Cortex of kidney (tissue), 1 donor: Measurements from ENCODE around the gene HSD17B10.
"Not testable (repeated sequence)": the region's sequence is repeated elsewhere in the genome, so short reads cannot be mapped to it uniquely, and the experiment has no call there.

ENCODE experiments used
- DNase-seq: peaks from one replicate; lab custom pipeline; 2025; lab: John Stamatoyannopoulos, UW

The HSD17B10 gene

GRCh38 chrX:53433651-53434639 is at the start of gene HSD17B10:
HSD17B10 (minus strand) TSS chrX:53434370; CDS start chrX:53434345, 25 bp downstream.
- peak; percentile 2 for DNase-seq

GRCh38 chrX:53483416-53483815 is 49.2 kb upstream of the HSD17B10 start:
- DNase-seq, result no peak

DNA sequence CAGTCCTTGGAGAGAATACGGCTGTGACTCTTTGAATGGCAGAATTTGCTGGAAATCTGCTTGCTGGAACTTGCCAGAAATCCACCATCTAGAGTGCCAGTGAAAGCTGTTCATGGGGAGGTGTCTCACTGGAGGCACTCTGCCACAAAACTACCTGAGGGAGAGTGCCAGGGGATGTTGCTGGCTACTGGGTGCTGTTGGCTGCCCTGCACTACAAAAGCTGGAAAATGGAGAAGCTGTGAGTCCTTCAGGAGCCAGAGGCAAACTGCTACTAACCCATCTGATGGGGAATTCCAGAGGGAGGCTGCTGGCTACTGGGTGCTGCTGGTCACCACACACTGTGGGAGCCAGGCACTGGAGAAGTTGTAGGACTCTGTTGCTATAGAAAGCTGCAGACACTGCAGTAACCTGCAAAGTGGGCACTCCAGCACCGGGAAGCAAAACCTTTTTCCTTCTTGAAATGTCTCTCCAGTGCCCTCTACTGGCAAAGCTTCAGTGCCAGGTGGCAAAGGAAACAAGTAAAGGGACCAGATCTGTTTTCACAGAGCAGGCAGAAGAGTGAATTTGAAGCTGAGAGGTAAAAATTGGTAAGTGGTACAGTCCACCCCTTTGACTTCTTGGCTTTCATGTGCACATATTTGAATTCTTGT is 47.8 kb upstream of the HSD17B10 start:
- DNase-seq, result no peak

GRCh38 chrX:53481093-53481492 is 46.9 kb upstream of the HSD17B10 start:
- no peak for DNase-seq

DNA sequence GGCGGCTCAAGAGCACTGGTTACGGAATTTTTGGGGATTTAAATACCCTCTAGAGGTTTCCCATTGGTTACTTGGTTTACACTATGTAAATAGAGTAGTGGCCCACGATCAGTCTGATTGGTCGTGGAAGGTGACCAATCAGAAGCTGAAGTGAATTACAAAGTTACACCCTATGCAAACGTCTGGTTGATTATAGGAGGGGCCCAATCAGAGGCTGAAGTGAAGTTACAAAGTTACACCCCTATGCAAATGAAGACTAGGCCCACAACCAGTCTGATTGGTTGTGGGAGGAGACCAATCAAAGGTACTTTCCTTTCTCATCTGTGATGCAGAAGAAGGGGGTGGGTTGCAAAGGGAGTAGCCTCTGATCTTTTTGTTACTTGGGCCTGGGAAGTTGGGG is 45.1 kb upstream of the HSD17B10 start:
- no peak for DNase-seq

- DNase-seq, result no peak
These were observed 42.2 kb upstream of the HSD17B10 start for GRCh38 chrX:53476371-53476770.

DNA sequence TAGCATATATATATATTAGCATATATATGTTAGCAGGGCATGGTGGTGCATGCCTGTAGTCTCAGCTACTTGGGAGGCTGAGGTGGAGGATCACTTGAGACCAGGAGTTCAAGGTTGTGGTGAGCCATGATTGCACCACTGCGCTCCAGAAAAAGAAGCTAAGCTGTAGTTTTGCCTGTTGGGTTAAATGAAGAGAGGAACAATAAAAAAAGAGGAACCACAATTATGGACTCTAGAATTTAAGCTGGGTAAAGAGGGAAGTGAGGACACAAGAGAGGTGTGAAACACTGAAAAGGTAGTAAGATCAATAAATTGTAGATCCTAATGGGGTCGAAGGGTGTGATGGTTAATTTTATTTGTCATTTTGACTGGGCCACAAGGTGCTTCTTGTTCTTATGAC is 40.5 kb upstream of the HSD17B10 start:
- no peak for DNase-seq

DNA sequence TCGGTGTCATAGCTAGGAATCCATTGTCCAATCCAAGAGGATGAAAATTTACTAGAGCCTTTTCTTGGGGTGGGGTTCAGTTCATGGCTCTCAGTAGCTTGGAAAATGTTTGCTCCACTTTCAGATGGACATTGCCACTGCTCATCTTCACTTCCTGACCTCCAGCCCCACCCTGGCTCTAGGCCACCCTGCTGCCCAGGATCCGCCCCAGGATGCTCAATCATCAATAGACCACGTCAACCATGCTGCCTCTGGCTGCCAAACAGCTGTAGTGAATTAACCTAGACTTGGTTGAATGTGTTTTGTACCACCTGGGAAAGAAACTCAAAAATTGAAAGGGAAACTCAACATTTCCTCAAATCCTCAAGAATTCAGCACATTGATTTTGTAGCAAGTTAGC is 37.2 kb upstream of the HSD17B10 start:
- DNase-seq, result no peak

GRCh38 chrX:53468659-53469058 is 34.5 kb upstream of the HSD17B10 start:
- DNase-seq, result not testable (repeated sequence)

GRCh38 chrX:53458082-53458481 is 23.9 kb upstream of the HSD17B10 start:
- no peak for DNase-seq

DNA sequence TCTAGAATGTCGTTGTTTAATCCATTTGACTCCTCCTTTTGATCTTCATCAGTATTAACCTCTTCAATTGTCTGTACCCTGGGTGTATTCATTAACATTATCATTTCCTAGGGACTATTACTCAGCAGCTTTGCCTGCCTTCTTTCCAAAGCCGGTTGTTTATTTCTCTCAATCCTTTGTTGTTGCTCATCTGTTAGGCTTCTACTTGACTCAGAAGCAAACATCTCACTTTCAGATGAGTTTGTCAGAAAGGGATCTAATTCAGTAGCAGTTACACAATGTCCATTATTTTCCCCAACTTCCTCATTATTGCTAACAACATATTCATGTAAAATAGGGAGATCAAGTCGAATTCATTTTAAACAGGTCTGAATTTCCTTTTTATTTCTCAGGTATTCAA is 22.1 kb upstream of the HSD17B10 start:
- no peak for DNase-seq

GRCh38 chrX:53452812-53453211 is 18.6 kb upstream of the HSD17B10 start:
- DNase-seq, result no peak

GRCh38 chrX:53449632-53450031 is 15.5 kb upstream of the HSD17B10 start:
- no peak for DNase-seq

- DNase-seq, result no peak
These were observed 13.3 kb upstream of the HSD17B10 start for GRCh38 chrX:53447441-53447840.

DNA sequence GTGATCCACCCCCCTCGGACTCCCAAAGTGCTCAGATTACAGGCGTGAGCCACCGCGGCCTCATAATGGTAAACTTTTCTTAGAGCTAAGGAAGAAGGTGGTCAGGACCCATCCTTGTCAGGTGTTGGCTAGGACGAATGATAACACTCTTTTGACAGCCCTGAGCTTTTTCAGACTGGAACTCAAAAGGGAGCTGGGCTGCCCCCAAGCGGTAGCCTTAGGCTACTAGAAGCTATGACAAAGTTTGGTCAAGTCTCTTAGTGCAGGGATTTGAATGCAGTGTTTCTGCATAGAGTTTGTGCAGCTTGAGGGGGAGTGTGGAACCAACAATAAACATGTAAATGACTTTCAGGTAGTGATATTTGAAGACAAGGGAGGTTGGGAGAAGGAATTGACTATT is 11.8 kb upstream of the HSD17B10 start:
- DNase-seq, result no peak

DNA sequence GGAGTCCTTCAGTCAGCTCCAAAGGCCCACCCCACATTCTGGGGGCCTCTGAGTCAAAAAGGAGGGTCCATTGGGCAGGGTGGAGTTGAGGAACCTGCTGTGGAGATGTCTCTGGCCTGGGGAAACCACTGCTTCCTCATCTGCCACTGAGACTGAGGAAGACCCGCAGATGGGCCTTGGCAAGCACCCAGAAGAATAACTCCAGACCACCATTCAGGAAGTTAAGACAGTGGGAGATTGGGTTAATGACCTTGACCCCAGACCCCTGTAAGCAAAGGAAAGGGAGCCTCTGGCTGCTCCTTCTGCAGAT is 8.1 kb upstream of the HSD17B10 start:
- no peak for DNase-seq

DNA sequence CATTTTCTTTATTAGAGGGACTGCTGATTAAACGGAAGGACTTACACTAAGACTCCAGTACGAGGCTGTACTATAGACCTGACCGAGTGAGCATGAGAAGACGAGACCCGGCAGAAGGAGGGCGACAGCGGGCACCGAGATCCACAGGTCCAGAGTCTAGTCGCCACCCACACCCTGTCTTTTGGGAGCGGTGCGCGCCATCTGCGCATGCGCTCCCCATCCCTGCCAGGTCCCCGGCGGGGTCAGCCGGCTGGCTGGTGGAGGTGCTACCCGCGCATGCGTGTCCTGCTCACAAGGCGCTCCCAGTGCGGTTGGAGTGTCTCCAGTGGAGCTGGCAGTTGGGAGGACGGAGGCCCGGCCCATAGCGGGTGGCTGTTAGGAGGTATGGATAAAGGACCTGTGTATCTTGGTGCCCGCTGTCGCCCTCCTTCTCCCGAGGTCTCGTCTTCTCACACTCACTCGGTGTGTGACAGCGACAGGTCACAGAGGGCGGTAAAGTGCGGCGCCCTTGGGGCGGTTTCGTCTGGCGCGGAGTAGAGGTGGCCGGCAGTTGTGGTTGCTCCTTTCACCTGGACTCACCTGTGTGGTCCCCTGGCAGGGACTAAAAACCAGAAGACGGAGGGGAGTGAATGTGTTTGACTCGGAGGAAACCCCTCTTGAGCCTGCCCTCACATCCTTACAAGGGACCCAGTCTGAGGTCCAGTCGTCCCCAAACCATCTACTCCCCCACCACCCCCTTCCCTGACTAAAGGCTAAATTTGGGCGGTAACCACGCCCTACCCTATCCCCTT is 7.6 kb upstream of the HSD17B10 start:
- DNase-seq, result no peak

DNA sequence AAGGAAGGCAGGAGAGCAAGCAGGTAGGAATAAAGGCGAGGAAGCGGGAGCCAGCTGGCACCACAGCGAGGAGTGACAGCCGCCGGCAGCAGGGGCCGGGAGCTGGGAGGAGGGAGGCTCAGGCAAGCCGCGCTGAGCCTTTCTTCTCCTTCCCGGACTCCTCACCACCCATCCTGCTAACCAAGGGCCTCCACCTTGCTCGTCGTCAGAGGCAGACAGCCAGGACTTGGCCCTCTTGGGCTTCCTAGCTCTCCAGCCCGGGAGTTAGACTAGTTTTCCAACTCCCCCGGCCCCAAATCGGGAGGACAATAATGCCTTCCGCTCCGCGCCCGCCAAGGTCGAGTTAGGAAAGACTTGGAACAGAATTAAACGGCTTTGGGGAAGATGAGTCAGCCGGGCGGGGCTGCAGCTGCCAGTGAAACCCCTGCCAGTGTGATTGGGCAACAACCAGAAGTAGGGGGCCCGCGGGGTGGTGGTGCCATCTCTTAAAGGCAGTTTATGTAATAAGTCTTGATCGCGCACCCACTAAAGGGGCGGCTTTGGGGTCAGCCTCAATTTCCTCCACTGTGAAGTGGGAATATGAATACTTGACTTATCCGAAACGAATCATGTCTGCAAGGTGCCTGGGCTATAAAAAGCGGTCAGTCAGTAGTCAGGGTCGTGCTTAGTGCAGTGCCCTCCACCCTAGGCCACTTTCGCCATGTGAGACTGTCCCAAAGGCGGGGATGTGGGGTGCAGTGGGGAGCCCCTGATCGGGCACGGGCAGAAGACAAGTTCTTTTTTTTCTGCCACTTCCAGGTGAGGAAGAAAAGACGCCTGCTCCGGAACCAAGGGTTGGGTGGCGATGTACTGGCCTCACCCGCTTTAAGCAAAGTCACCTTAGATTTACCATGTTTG is 6.7 kb upstream of the HSD17B10 start:
- DNase-seq, result no peak

- DNase-seq, result no peak
These were observed 5.9 kb upstream of the HSD17B10 start for GRCh38 chrX:53440101-53440500.

DNA sequence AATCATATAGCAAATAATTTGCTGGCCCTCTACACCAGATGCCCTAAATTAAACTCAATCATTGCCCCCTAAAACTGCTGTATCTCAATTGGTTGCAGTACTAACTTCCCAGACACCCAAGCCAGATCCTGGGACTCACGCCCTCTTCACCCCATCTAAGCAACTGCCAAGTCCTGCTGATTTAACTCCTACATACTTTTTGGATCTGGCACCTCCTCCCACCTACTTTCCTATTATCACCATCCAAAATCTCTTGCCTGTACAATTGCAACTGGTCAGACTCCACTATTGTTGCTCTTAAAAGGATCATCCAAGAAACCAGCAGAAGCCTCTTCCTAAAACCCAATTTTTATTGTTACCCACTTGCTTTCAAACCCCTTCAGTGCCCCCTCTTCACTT is 4.7 kb upstream of the HSD17B10 start:
- DNase-seq, result no peak

- DNase-seq, result no peak
These were observed 4.1 kb upstream of the HSD17B10 start for GRCh38 chrX:53438174-53438831.
